ENCODE data around the gene CDK5RAP3.
A peak's percentile ranks its signal among the peaks of the same experiment; 100 is the strongest.

Gene CDK5RAP3

GRCh38 chr17:47949197-47949759 is 21.6 kb upstream of the CDK5RAP3 start:
- DNase-seq (ENCODE audit: low spot score), result peak; percentile 84

- no peak for DNase-seq (ENCODE audit: low spot score)
Measured at GRCh38 chr17:47949946-47950345, 21.0 kb upstream of the CDK5RAP3 start.

- no peak for DNase-seq (ENCODE audit: low spot score)
Measured at GRCh38 chr17:47950448-47950847, 20.5 kb upstream of the CDK5RAP3 start.

- no peak for DNase-seq (ENCODE audit: low spot score)
Measured at GRCh38 chr17:47952171-47953021, 18.5 kb upstream of the CDK5RAP3 start.

GRCh38 chr17:47953909-47954308 is 17.0 kb upstream of the CDK5RAP3 start:
- no peak for DNase-seq (ENCODE audit: low spot score)

GRCh38 chr17:47955497-47956461 is 15.1 kb upstream of the CDK5RAP3 start:
- DNase-seq (ENCODE audit: low spot score), result no peak

GRCh38 chr17:47956791-47957590 is 13.9 kb upstream of the CDK5RAP3 start:
- no peak for DNase-seq (ENCODE audit: low spot score)

GRCh38 chr17:47957591-47958490 is 13.1 kb upstream of the CDK5RAP3 start, which contains the start of gene PRR15L:
Gene PRR15L (minus strand): TSS chr17:47957883. CDS start chr17:47953234, 4,649 bp downstream.
- DNase-seq (ENCODE audit: low spot score), result no peak

GRCh38 chr17:47959825-47960655 is 10.9 kb upstream of the CDK5RAP3 start:
- no peak for DNase-seq (ENCODE audit: low spot score)

- no peak for DNase-seq (ENCODE audit: low spot score)
Measured at GRCh38 chr17:47961406-47961805, 9.5 kb upstream of the CDK5RAP3 start.

GRCh38 chr17:47962901-47963300 is 8.0 kb upstream of the CDK5RAP3 start:
- no peak for DNase-seq (ENCODE audit: low spot score)

- no peak for DNase-seq (ENCODE audit: low spot score)
Measured at GRCh38 chr17:47964856-47965255, 6.1 kb upstream of the CDK5RAP3 start.

GRCh38 chr17:47966079-47966519 is 4.8 kb upstream of the CDK5RAP3 start:
- DNase-seq (ENCODE audit: low spot score), result no peak

- no peak for DNase-seq (ENCODE audit: low spot score)
Measured at GRCh38 chr17:47967607-47968252, 3.2 kb upstream of the CDK5RAP3 start.

GRCh38 chr17:47968836-47969235 is 2.1 kb upstream of the CDK5RAP3 start:
- DNase-seq (ENCODE audit: low spot score), result no peak

GRCh38 chr17:47969930-47970724 is 786 bp upstream of the CDK5RAP3 start:
- no peak for DNase-seq (ENCODE audit: low spot score)

GRCh38 chr17:47973541-47973940 is 2.6 kb downstream of the CDK5RAP3 start:
- no peak for DNase-seq (ENCODE audit: low spot score)

GRCh38 chr17:47975189-47975822 is 4.4 kb downstream of the CDK5RAP3 start:
- DNase-seq (ENCODE audit: low spot score), result no peak

All from hematopoietic multipotent progenitor cell treated with erythropoietin and hydrocortisone succinate and interleukin-3 and kit ligand, for 15 days (in vitro differentiated cells).